Mesendoderm (in vitro differentiated cells): Measurements from ENCODE around the gene NR0B2.
"Not testable (repeated sequence)": the region's sequence is repeated elsewhere in the genome, so short reads cannot be mapped to it uniquely, and the experiment has no call there.

ENCODE experiments used
- DNase-seq: peaks from one replicate; pipeline ENCODE4 v3.0.0; 2013
- H2AK5ac ChIP-seq: 2 replicates; pipeline ENCODE4 v1.6.1; 2013; ENCODE audit warnings: low read length, inconsistent platforms
- H2BK120ac ChIP-seq: 2 replicates; pipeline ENCODE4 v1.6.1; 2013; ENCODE audit warnings: low read depth, mild to moderate bottlenecking, low read length, moderate library complexity, mixed read lengths
- H2BK15ac ChIP-seq: replicated peaks from 2 replicates; pipeline ENCODE4 v1.6.1; 2013; ENCODE audit warnings: low read depth, mild to moderate bottlenecking, moderate library complexity
- H2BK5ac ChIP-seq: 2 replicates; pipeline ENCODE4 v1.6.1; 2013; ENCODE audit warnings: low read length, inconsistent platforms
- H3K18ac ChIP-seq: 2 replicates; pipeline ENCODE4 v1.6.1; 2013; ENCODE audit warnings: mild to moderate bottlenecking, low read length, mixed read lengths
- H3K23ac ChIP-seq: one replicate; pipeline ENCODE4 v1.6.1; 2013; ENCODE audit warnings: low read length
- H3K27ac ChIP-seq: 2 replicates; pipeline ENCODE4 v1.5.1; 2013; ENCODE audit warnings: low read depth, mild to moderate bottlenecking, inconsistent platforms, low read length, moderate library complexity
- H3K27me3 ChIP-seq: 2 replicates; pipeline ENCODE4 v1.6.1; 2013; ENCODE audit warnings: low read length, control low read depth, mild to moderate bottlenecking, inconsistent platforms; ENCODE audit not compliant: insufficient read depth, poor library complexity
- H3K36me3 ChIP-seq: 2 replicates; pipeline ENCODE4 v1.6.1; 2013; ENCODE audit warnings: low read length, inconsistent platforms; ENCODE audit not compliant: control insufficient read depth, insufficient read depth
- H3K4ac ChIP-seq: one replicate; pipeline ENCODE4 v1.6.1; 2013; ENCODE audit warnings: low read depth, mild to moderate bottlenecking, low read length, moderate library complexity
- H3K4me1 ChIP-seq: 2 replicates; pipeline ENCODE4 v1.6.1; 2013; ENCODE audit warnings: low read depth, low read length, inconsistent platforms; ENCODE audit not compliant: control insufficient read depth
- H3K4me2 ChIP-seq: 2 replicates; pipeline ENCODE4 v1.6.1; 2013; ENCODE audit warnings: low read length
- H3K4me3 ChIP-seq: 2 replicates; pipeline ENCODE4 v1.5.1; 2013; ENCODE audit warnings: mild to moderate bottlenecking, low read length
- H3K56ac ChIP-seq: one replicate; pipeline ENCODE4 v1.6.1; 2013; ENCODE audit warnings: low read length
- H3K79me1 ChIP-seq: 2 replicates; pipeline ENCODE4 v1.6.1; 2013; ENCODE audit warnings: low read length, inconsistent platforms
- H3K79me2 ChIP-seq: 2 replicates; pipeline ENCODE4 v1.6.1; 2013; ENCODE audit warnings: mild to moderate bottlenecking, low read length; ENCODE audit not compliant: control insufficient read depth, insufficient read depth
- H3K9ac ChIP-seq: 2 replicates; pipeline ENCODE4 v1.6.1; 2013; ENCODE audit warnings: low read length, inconsistent platforms
- H4K5ac ChIP-seq: one replicate; pipeline ENCODE4 v1.6.1; 2013; ENCODE audit warnings: low read length
- H4K8ac ChIP-seq: one replicate; pipeline ENCODE4 v1.6.1; 2013; ENCODE audit warnings: low read depth, mild to moderate bottlenecking, control low read depth, low read length, moderate library complexity
- WGBS: extraction: QIAGEN DNeasy Blood & Tissue Kit; methylation state at CpG from one replicate; pipeline ENCODE4 v1.1.7; 2013; ENCODE audit warnings: low lambda C conversion rate, missing lambda C conversion rate; ENCODE audit not compliant: insufficient coverage; ENCODE audit errors: extremely low coverage; 5-methylcytosine and 5-hydroxymethylcytosine counted together

Gene NR0B2

DNA sequence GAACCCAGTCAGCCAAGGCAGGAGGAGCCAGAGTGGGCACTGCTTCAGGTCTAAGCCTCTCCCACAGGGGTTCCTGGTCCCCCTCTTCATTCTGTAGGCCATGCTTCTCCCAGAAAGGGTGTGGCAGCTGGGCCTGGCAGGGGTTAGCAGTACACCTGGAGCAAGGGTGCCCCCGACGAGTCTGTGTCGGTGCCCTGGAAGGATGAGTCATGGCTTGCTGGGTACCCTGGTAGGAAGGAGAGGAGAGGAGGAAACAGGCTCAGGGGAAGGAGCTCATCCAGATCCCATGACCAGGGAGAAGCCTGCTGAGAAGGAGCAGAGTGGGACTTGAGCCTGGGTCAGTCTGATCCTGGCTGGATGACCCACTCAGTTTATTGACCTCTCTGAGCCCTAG, 36.1 kb upstream of the NR0B2 start:
- no peak overlapping the region for H3K4me3 ChIP-seq
- WGBS: no CpG with 5 or more reads among the region's 3 CpGs
- no peak overlapping the region for H2BK5ac ChIP-seq
- H3K36me3 ChIP-seq: peaks cover 8% of the 10 kb centered on the region
- no peak overlapping the region for H3K18ac ChIP-seq
- no peaks in the 10 kb centered on the region for H3K79me2 ChIP-seq
- no peak overlapping the region for H3K27ac ChIP-seq
- no peak overlapping the region for H2BK120ac ChIP-seq
- no peaks in the 10 kb centered on the region for H3K4me1 ChIP-seq
- no peak for DNase-seq
- H4K8ac ChIP-seq: no peak overlapping the region
- no peak overlapping the region for H2BK15ac ChIP-seq
- H3K23ac ChIP-seq: no peak overlapping the region
- H3K9ac ChIP-seq: no peak overlapping the region
- no peaks in the 10 kb centered on the region for H3K79me1 ChIP-seq
- H3K27me3 ChIP-seq: no peaks in the 10 kb centered on the region
- no peak overlapping the region for H3K56ac ChIP-seq
- H4K5ac ChIP-seq: no peak overlapping the region
- no peak overlapping the region for H3K4me2 ChIP-seq
- no peak overlapping the region for H3K4ac ChIP-seq
- H2AK5ac ChIP-seq: no peak overlapping the region

DNA sequence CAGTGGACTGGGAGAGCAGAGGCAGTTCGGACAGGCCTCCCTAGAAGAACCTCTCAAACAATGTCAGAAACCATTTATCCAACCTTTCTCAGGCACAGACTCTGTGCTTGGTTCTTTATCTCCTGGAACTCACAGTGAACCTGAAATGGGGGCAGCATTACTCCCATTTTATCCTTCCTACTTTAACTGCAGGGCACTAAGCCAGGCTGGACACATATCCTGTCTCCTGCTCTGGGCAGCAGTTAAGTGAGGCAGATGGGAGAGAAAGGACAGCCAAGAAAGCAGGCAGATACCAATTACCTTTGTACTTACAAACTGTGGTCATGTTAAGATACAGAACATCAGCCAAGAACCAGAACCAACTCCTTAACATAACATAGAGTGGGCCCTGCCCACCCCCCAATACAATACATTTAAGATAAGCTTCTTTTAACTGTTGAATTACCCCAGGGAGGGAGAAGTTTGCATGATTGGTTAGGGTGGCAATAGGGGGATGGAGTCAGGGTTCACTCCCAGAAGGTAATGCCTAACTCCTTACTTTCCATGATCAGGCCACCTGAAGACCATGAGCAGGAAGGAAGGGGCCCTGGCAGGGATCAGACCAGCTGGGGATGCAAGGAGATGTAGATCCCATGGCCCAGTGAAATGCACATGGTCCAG, 35.6 kb upstream of the NR0B2 start:
- Histone ChIP-seq H4K8ac (no peak overlapping the region), H3K4me1 (no peaks in the 10 kb centered on the region), H3K27ac (no peak overlapping the region), H3K18ac (no peak overlapping the region), H2BK15ac (no peak overlapping the region), H2BK120ac (no peak overlapping the region), H3K36me3 (peaks cover 8% of the 10 kb centered on the region), H3K4me2 (no peak overlapping the region), H3K56ac (no peak overlapping the region), H3K4me3 (no peak overlapping the region), H3K79me1 (no peaks in the 10 kb centered on the region), H3K23ac (no peak overlapping the region), H3K79me2 (no peaks in the 10 kb centered on the region), H4K5ac (no peak overlapping the region), H2BK5ac (no peak overlapping the region), H2AK5ac (no peak overlapping the region), H3K4ac (no peak overlapping the region), H3K9ac (no peak overlapping the region), H3K27me3 (no peaks in the 10 kb centered on the region)
- no CpG with 5 or more reads among the region's 1 CpG for WGBS
- DNase-seq: no peak

DNA sequence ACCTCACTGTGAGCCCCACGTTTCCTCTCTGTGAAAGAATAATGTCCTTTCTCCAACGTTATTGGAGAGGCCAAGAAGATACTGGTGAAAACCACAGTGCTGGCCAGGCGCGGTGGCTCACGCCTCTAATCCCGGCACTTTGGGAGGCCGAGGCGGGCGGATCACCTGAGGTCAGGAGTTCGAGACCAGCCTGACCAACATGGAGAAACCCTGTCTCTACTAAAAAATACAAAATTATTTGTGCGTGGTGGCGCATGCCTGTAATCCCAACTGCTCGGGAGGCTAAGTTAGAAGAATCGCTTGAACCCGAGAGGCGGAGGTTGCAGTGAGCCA, 34.9 kb upstream of the NR0B2 start:
- WGBS: no CpG with 5 or more reads among the region's 16 CpGs
- not testable (repeated sequence) for H3K36me3 ChIP-seq, H3K56ac ChIP-seq, DNase-seq, H3K4me3 ChIP-seq, H2AK5ac ChIP-seq, H4K8ac ChIP-seq, H3K18ac ChIP-seq, H2BK120ac ChIP-seq, H4K5ac ChIP-seq, H3K9ac ChIP-seq, H3K23ac ChIP-seq, H3K27me3 ChIP-seq, H3K79me2 ChIP-seq, H3K79me1 ChIP-seq, H2BK5ac ChIP-seq, H3K4ac ChIP-seq, H3K4me1 ChIP-seq, H3K4me2 ChIP-seq, H2BK15ac ChIP-seq, H3K27ac ChIP-seq

DNA sequence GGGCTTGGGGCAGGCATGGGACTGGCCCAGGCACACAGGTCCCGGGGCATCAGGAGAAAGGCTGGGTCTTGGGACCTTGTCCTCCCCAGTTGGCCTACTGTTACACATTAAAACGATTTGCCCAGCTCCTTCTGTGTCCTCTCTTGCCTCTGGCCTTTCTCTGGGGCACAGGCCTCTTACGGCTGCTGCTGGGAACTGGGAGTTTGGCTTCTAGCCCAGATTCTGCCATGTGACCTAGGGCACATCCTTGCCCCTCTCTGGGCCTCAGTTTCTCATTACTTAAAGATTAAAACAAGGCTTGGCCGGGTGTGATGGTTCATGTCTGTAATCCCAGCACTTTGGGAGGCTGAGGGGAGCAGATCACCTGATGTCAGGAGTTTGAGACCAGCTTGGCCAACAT, 32.5 kb upstream of the NR0B2 start:
- no peak overlapping the region for H2BK120ac ChIP-seq
- H3K23ac ChIP-seq: no peak overlapping the region
- H3K4me1 ChIP-seq: no peaks in the 10 kb centered on the region
- no CpG with 5 or more reads among the region's 4 CpGs for WGBS
- H3K36me3 ChIP-seq: peaks cover 19% of the 10 kb centered on the region
- no peak overlapping the region for H3K18ac ChIP-seq
- H4K8ac ChIP-seq: no peak overlapping the region
- no peak overlapping the region for H2BK15ac ChIP-seq
- H3K79me2 ChIP-seq: no peaks in the 10 kb centered on the region
- no peak overlapping the region for H4K5ac ChIP-seq
- H3K79me1 ChIP-seq: no peaks in the 10 kb centered on the region
- no peak for DNase-seq
- no peak overlapping the region for H3K56ac ChIP-seq
- H2AK5ac ChIP-seq: no peak overlapping the region
- no peak overlapping the region for H3K27ac ChIP-seq
- H3K4me2 ChIP-seq: no peak overlapping the region
- H2BK5ac ChIP-seq: no peak overlapping the region
- H3K4me3 ChIP-seq: no peak overlapping the region
- H3K4ac ChIP-seq: no peak overlapping the region
- H3K27me3 ChIP-seq: no peaks in the 10 kb centered on the region
- no peak overlapping the region for H3K9ac ChIP-seq

DNA sequence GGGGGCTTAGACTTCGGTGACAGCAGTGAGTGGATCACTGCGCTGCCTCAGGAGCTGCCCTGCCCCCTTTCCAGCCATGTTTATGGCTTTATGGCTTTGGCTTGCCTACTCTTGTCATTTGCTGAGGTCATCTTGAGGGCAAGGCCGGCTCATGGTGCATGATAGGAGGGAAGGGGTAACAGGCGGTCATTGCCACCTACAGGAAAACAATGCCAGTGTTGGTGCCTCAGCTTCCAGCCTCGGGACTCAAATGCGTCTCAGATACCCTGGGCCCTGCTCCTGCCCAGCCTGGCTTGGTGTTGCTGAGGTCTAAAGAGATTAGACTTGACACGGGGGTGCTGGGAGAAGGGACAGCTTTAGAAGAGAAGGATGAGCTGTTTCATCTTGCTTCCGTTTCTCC, 32.0 kb upstream of the NR0B2 start:
- no peak overlapping the region for H3K18ac ChIP-seq
- H4K5ac ChIP-seq: no peak overlapping the region
- H4K8ac ChIP-seq: no peak overlapping the region
- no peak overlapping the region for H2BK120ac ChIP-seq
- no peak overlapping the region for H3K23ac ChIP-seq
- no peak overlapping the region for H3K27ac ChIP-seq
- H3K36me3 ChIP-seq: peaks cover 19% of the 10 kb centered on the region
- no peak overlapping the region for H2BK15ac ChIP-seq
- H3K9ac ChIP-seq: no peak overlapping the region
- H3K4me1 ChIP-seq: no peaks in the 10 kb centered on the region
- no peaks in the 10 kb centered on the region for H3K79me1 ChIP-seq
- no peak for DNase-seq
- no peak overlapping the region for H2AK5ac ChIP-seq
- H3K4ac ChIP-seq: no peak overlapping the region
- no peak overlapping the region for H3K4me2 ChIP-seq
- H3K56ac ChIP-seq: no peak overlapping the region
- WGBS: no CpG with 5 or more reads among the region's 8 CpGs
- H3K4me3 ChIP-seq: no peak overlapping the region
- H3K79me2 ChIP-seq: no peaks in the 10 kb centered on the region
- no peaks in the 10 kb centered on the region for H3K27me3 ChIP-seq
- H2BK5ac ChIP-seq: no peak overlapping the region

DNA sequence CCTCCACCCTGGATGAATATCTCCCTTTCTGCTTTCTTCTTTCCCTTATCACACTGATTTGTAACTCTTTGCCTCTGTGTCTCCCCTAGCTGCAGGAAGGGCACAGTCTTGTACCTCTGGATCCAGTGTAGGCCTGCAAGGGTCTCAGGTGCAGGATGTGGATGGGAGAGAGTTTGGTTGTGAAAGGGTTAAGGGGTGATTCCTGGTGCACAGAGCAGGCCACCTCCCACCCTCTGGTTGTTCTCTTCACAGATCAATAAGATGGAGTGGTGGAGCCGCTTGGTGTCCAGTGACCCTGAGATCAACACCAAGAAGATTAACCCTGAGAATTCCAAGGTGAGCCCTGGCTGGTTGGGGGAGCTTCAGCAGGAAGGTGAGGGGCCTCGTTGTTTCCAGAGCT, 31.4 kb upstream of the NR0B2 start:
- no peak overlapping the region for H3K9ac ChIP-seq
- no peak overlapping the region for H3K23ac ChIP-seq
- no peak overlapping the region for H2AK5ac ChIP-seq
- H3K56ac ChIP-seq: no peak overlapping the region
- H2BK5ac ChIP-seq: no peak overlapping the region
- H3K27me3 ChIP-seq: no peaks in the 10 kb centered on the region
- no peak overlapping the region for H3K27ac ChIP-seq
- no CpG with 5 or more reads among the region's 2 CpGs for WGBS
- H3K4me2 ChIP-seq: no peak overlapping the region
- no peak for DNase-seq
- no peaks in the 10 kb centered on the region for H3K79me1 ChIP-seq
- H2BK15ac ChIP-seq: no peak overlapping the region
- no peaks in the 10 kb centered on the region for H3K4me1 ChIP-seq
- H4K5ac ChIP-seq: no peak overlapping the region
- no peaks in the 10 kb centered on the region for H3K79me2 ChIP-seq
- no peak overlapping the region for H2BK120ac ChIP-seq
- H4K8ac ChIP-seq: no peak overlapping the region
- no peak overlapping the region for H3K4me3 ChIP-seq
- no peak overlapping the region for H3K4ac ChIP-seq
- H3K36me3 ChIP-seq: peaks cover 19% of the 10 kb centered on the region
- H3K18ac ChIP-seq: no peak overlapping the region
